ENCODE data around the gene SYNPR. TPM values are rescaled to one million over a fixed set of nuclear protein-coding genes. Genes with fewer than 3 reads are reported as not detected.

Gene SYNPR
- polyA plus RNA-seq, 4 donors, result 0.11 to 0.25 TPM; not detected in 2

DNA sequence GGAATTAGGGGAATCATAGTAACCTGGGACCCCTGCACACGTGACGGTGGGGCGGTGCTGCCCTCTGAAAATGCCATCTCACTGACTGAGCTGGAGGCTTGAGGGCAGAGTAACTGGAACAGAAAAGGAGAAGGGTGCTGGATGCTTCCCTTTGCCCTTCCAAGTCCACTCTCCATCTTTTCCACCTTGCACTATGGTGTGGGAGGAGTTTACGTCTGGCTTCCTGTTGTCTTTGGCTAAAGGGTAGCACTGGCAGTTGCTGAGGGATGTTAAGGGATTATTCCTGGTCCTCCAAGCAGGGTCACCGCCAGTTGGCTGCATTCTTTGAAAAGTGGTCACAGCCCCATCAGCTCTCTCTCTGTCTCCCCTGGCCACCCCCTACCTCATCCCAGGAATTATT, 245.0 kb downstream of the SYNPR start:
- DNase-seq (ENCODE audit: low read depth in 4 of 4, low spot score in 2 of 4), result no peak

DNA sequence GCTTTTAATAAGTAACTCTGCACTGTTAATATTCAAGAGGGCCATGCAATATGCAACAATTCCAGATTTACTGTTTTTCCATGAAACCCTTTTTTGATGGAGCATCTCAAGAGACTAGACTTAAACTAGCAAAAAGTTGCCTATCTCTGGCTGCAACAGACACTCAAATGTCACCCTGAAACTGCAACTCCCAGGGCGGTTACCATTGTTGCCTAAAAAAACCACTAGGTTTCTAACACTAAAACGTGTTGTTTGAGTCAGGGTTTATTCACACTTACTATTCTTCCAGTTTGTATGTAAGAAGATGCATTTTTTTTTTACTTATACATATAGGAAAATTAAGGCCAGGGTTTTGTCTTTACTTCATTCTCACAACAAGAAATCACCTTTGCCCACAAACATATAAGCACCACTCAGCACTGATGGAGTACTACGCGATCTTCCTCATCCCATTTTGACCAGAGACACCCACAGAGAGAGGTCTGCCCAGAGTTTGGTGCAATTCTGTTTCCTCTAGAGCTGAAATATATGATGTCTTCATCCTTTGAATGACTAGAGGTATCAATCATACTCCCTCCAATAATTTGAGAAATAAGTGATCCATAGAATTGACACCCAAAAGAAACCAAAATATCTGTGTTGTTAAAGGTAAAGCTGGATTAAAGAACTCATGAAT, 250.4 kb downstream of the SYNPR start:
- no peak for DNase-seq (ENCODE audit: low read depth in 4 of 4, low spot score in 2 of 4)

DNA sequence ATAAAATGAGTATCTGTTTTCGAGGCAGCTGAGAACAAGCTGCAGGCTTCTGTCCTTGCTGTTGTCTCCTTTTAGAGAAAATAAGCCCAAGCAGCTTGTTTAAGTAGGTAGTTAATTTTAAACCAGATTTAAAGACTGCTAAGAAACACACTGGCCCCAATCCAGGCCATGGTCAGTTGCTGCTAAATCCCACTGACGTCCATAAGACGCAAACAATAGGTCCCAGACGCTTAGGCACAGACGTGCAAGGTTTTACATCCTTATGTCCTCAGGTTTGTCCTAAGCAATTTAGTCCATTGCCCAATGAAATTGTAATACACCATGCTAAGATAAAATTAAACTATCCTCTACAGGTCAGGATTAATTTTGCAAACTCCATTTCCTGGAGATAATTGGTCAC, 254.4 kb downstream of the SYNPR start:
- no peak for DNase-seq (ENCODE audit: low read depth in 4 of 4, low spot score in 2 of 4)

DNA sequence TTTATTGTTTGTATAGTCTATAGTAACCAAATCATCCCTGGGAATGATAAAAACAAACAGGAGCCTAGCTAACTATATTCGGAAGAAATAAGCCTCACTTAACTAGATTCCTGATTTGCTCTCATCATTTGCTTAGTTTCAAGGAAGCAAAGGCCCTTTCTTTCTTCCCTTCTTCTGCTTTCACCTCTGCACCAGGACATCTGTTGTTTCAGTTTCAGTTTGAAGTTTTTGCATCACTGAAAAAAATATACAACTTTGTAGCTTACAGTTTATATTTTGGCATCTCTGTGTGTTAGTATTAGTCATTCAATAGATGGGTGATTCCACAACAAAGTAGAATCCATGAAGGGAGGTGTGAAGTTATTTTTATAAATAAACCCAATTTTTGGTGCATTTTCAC, 260.8 kb downstream of the SYNPR start:
- DNase-seq (ENCODE audit: low read depth in 4 of 4, low spot score in 2 of 4), result no peak

DNA sequence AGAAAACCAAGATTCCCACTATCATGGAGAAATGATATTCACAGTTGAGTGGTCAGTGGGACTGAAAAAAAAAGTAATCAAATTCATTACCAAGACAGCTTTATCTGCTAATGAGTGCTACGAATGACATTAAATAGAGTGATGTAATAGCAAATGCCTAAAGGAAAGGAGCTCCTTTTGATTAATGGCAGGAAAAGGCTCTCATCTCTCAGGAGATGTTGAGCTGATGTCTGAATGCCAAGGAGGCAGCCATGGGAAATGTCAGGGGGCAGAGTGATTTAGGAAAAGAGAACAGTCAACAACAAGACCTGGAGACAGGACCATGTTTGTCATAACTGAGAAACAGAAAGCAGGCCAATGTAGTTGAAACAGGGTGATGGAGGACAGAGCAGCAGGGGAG, 277.7 kb downstream of the SYNPR start:
- DNase-seq (ENCODE audit: low read depth in 4 of 4, low spot score in 2 of 4), result no peak

DNA sequence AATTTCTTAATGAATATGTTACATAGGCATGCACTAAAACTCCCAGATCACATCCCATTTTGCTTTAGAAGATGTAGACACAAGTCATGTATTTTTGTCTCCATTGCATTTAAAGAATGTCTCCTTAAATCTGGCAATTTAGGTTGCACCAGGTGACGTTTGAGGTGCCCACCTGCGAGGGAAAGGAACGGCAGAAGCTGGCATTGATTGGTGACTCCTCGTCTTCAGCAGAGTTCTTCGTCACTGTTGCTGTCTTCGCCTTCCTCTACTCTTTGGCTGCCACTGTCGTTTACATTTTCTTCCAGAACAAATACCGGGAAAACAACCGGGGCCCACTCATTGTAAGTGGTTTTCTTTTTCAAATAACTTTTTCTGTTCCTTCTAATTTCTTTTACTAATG, 278.3 kb downstream of the SYNPR start:
- no peak for DNase-seq (ENCODE audit: low read depth in 4 of 4, low spot score in 2 of 4)

DNA sequence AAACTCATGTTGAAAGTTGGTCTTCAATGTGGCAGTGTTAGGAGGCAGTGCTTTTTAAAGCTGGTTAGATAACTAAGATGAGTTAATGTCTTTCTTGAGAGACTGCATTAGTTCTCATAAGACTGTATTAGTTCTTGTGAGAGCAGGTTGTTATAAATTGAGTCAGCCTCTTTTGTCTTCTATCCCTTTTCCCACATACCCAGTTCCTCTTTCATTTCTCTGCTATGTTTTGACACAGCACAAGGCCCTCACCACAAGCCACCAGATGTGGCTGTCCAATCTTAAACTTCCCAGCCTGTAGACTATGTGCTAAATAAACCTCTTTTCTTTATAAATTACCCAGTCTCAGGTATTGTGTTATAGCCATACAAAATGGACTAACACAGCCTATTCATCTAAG, 279.8 kb downstream of the SYNPR start:
- DNase-seq (ENCODE audit: low read depth in 4 of 4, low spot score in 2 of 4), result no peak

DNA sequence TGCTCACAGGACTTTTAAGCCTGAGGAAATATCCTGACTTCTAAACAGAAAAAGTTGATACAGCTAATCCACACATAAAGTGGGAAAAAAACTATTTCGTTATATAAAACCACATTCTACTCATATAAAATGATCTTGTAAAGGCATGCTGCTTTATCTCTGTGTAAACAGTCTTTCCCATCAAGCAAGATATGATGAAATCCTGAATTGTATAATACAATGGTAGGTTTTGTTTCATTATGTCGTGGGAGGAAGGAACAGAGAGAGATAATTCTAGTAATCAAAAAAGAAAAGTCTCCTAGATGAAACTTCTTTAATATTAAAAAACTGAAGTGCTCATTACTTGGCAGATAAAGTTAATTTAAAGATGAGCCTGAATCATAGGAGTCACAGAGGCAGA, 281.8 kb downstream of the SYNPR start:
- no peak for DNase-seq (ENCODE audit: low read depth in 4 of 4, low spot score in 2 of 4)

DNA sequence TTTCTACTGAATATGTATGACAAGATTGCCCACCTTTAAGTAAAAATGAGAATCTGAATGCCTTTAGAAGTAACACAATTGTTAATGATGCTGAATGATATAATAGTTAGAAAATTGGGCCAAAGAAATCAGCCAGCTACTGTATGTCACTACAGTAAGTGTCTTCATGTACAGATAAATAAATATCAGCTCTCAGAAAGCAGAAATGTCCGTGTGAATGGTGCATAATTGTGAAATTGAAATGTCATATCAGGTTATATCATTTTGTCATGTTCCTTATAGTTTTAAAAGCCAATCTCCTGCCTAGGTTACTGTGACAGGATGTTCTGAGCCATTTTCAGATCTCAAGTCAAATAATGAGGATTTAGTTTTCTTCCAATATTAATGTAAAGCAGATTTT, 283.8 kb downstream of the SYNPR start:
- DNase-seq (ENCODE audit: low read depth in 4 of 4, low spot score in 2 of 4), result no peak

DNA sequence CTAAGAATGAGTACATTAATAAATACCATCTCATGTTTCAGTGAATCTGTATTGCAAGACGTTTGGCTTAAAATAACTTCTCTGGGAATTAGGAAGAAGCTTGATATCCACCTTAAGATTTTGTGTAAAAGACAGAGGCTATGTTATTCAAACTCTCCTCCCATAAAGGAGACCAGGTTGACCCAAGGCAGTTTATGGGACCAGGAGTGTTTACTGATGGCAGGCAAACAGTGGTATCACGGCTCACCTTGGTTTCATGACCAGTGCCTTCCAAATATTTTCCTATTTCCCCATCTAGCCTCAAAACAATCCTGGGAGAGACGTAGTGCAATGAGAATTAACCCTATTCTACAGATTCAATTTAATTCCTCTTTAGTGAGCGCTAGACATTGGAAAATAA, 284.2 kb downstream of the SYNPR start:
- DNase-seq (ENCODE audit: low read depth in 4 of 4, low spot score in 2 of 4), result no peak

DNA sequence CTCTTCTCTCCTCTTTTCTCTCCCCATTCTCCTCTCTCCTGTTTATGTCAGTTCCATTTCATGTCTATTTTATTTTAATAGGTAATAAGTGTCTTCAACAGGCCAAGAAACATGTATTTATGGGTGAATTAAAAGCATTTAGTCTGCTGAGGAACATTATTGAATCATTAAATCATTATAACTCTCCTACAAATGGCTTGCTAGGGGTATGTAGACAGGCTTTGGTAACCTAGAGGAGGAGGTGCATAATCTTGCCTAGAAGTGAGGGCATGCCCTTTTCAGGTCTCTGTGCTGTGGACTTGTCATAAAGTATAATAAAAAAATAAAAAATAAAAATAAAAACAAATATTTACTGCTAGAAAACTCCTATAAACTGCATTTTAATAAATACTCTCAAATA, 285.5 kb downstream of the SYNPR start:
- no peak for DNase-seq (ENCODE audit: low read depth in 4 of 4, low spot score in 2 of 4)

DNA sequence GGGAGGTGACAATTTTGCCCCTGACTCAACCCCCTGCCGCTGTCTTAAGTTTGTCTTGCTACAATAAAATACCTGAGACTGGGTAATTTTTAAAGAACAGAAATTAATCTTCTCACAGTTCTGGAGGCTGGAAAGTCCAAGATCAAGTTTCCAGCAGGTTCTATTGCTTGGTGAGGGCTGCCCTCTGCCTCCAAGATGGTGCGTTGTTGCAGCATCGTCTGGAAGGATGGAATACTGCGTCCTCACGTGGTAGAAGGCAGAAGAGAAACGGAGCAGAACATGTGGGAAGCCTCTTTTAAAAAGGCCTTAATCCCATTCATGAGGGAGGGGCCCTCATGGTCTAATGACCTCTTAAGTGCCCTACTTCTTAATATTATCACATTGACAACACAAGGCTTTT, 287.1 kb downstream of the SYNPR start:
- no peak for DNase-seq (ENCODE audit: low read depth in 4 of 4, low spot score in 2 of 4)

DNA sequence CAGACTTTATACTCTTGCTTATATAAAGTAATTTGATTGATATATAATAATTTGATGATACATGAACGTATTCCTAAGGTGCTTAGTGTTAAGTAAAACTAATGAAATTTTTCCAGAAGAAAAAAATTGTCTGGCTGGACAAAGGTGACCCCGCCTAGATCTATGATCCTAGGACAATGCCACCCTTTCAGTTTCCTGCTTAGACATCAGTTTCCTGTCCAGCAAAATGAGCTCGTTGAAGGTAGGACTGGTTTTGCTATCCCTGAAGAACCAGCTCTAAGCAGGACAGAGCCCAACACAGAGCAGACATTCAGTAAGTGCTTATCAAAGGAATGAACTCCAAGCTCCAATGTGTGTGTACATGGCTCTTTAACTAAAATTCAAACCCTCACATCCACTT, 293.6 kb downstream of the SYNPR start:
- no peak for DNase-seq (ENCODE audit: low read depth in 4 of 4, low spot score in 2 of 4)

DNA sequence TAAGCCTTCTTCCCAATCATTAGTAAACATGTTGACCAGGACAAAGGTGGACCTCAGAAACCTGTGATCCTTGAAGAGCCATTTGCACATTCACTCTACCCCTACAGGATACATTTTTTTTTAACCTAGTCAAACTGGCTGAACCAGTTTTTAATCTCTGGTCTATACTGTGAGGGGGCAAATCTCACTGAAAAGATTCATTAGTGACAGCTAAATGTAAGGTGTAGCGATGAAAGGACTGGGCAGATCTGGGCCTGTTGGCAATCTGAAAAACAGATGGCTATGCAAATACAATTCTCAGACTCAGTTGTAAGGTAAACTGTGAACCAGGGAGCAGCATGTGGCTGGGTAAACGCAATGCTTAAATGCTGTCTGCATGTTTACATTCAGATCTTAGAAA, 298.7 kb downstream of the SYNPR start:
- DNase-seq (ENCODE audit: low read depth in 4 of 4, low spot score in 2 of 4), result peak in 1 of 4 donors; percentile 4

DNA sequence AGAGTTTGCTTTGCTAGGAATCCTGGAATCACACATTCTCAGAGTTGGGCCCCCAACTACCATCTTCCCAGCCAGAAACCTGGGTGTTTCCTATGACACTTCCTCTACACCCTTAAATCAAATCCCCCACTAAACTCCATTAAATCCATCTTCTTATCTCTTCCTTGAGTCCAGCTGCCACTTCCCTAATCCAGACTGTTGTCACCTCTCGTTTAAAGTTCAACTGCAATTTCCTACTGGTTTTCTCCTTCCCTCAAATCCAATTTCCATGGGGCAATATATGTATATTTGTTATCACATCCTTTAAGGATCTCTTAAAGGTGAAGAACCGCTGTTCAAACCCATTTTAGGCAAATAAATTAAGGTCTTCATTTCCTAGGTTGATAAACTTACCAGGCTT, 300.8 kb downstream of the SYNPR start:
- no peak for DNase-seq (ENCODE audit: low read depth in 4 of 4, low spot score in 2 of 4)

DNA sequence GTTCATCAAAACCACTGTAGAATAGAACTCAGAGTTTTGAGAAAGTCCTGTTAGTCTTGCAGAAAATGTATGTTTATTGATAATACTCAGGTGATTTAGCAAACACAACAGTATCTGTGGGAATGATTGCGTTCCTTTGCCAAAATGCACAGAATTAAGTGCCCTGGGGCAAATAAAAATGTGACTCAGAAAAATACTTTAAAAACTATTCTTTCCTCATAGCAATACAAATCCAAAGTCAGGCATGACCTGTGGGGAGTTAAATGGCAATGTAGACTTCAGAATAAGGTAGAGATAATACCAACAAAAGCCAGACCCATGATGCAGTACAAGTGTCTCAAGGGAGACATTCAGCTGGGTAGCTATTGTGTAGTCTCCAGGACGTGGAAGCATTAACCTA, 302.0 kb downstream of the SYNPR start:
- no peak for DNase-seq (ENCODE audit: low read depth in 4 of 4, low spot score in 2 of 4)

DNA sequence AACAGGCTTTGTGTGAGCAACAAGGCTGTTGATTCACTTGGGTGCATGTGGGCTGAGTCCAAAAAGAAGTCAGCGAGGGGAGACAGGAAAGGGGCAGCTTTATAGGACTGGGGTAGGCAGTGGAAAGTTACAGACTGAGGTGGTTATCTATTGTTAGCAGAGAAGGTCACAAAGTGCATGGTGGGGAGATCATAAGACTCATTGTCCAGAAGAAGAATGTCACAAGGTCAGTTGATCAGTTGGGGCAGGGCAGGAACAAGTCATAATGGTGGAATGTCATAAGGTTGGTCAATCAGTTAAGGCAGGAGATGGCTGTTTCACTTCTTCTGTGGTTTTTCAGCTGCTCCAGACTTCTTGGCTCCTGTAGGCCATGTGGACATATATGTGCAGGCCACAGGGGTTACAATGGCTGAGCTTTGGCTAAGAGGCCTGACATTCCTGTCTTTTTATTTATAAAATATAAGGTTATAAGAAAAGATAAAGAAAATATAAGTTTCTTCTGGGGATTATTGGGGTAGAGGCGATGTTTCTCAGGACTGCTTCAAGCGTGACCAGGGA, 304.9 kb downstream of the SYNPR start:
- no peak for DNase-seq (ENCODE audit: low read depth in 4 of 4, low spot score in 2 of 4)

DNA sequence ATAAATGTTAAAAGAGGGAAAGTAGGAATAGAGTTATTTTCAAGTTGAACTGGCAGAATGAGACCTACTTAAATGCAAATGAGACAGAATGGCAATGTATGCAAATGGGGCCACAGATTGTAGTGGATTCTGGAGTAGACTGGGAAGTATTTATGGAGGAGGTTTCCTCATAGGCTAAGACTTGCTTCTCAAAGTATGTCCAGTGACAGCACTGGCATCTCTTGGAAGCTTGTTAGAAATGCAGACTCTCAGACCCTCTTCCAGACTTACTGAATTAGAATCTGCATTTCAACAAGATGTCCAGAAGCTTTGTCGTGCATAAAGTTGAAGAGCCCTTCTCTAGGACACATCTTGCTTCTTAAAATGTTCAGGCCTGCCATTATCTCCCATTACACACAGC, 306.6 kb downstream of the SYNPR start:
- no peak for DNase-seq (ENCODE audit: low read depth in 4 of 4, low spot score in 2 of 4)

DNA sequence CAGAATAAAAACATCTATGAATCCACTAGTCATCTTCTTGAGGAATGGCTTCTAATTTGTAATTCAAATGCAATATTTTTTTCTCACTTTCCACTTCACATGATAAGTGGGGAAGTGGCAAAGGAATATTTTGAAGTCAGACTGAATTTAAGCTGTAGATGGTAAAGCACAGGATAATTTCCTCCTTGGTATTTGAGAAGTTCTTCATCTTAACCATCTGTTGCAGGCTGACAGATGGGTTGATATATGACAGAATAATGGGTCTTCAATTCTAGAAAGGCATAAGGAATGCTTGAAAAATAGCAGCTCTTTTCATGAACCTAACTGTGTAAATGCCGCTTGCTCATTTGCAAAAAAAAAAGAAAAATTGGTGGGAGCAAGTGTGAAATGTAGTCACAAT, 307.8 kb downstream of the SYNPR start:
- no peak for DNase-seq (ENCODE audit: low read depth in 4 of 4, low spot score in 2 of 4)

DNA sequence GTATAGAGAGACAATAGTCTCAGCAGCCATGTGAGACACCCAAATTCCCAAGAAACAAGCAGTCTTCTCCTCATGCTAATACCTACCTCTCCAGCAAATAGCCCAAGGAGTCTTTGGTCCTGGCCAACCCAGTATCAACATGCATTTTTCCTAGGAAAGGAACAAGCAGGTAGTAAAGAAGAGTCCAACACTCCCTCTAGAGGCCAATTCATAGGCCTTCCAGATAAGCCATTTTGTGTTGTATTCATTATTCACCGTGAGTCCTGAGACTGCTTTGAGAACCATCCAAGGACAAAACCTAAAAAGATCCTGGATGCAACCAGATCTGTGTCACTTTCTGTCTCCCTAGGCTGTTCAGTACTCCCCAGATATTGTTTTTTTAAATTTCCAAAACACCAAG, 310.8 kb downstream of the SYNPR start:
- DNase-seq (ENCODE audit: low read depth in 4 of 4, low spot score in 2 of 4), result no peak

DNA sequence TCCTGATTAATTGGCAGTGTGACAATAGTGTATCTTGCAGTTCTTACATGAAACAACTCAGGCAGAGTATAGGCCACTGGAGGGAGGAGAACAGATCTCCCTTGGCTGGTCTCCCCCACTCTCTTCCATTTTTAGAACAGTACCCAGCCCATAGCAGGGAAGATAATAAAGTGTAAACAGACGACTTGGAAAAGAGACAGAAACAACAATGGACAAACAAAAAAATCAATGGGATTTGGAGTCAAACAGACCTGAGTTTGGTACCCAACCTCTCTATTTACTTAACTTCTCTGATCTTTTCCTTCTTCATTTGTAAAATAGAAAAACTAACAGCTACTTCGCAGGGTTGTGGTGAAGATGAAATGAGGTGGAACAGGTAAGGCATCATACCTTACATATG, 315.7 kb downstream of the SYNPR start:
- no peak for DNase-seq (ENCODE audit: low read depth in 4 of 4, low spot score in 2 of 4)

DNA sequence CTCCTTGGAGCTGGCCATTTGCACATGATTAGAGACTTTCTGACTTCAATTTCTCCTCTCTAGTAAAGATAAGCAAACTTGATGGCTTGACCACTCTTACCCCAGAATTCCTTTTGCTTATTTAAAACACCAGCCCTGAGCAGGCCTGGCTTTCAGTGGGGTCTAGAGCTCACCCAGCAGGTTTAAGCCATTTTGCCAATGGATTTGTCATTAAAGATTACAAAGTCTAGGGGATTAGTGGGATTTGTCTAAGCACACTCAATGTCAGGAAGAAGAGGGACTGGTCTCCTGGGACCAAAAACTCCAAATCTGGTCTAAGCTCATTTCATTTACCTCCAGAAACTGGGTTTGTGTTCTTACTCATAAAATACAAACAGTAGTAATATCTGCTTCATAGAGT, 317.1 kb downstream of the SYNPR start:
- no peak for DNase-seq (ENCODE audit: low read depth in 4 of 4, low spot score in 2 of 4)

DNA sequence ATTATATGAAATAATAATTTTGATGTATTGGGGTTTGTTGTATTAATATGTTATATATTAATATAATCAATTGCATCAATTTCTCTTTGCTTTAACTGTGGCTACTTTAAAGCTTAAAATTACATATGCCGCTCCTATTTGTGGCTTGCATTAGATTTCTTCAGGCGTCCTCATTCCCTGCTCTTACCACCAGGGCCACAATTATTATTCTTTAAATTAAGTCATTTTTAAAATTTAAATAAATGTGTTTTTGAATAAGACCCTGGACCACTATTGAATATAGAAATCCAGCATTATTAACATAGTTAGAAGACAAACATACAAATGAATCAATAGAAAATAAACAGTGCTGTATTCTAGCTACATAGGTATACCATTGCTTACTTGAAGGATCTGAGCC, 318.9 kb downstream of the SYNPR start:
- DNase-seq (ENCODE audit: low read depth in 4 of 4, low spot score in 2 of 4), result no peak
